Mucosa of descending colon (tissue), 3 donors: ENCODE measurements around the gene IQCN. TPM values are rescaled to one million over a fixed set of nuclear protein-coding genes. Genes with fewer than 3 reads are reported as not detected.

Experiments used
- ATAC-seq: fragments of 200-7000 bp; cut with Tn5 transposase; one replicate; pipeline ENCODE4 v1.9.1; 2020; ENCODE audit warnings: mild to moderate bottlenecking, moderate library complexity
- DNase-seq, 3 donors: peaks; one replicate each; pipeline ENCODE4 v3.0.0-alpha.2; 2020
- H3K36me3 ChIP-seq: fragments of 200-600 bp; one replicate; pipeline ENCODE4 v1.8.0; 2021; ENCODE audit warnings: low read depth, mild to moderate bottlenecking
- H3K4me1 ChIP-seq: fragments of 200-600 bp; one replicate; pipeline ENCODE4 v1.8.0; 2021; ENCODE audit warnings: low read depth, mild to moderate bottlenecking
- H3K4me3 ChIP-seq: fragments of 200-600 bp; one replicate; pipeline ENCODE4 v1.8.0; 2021; ENCODE audit warnings: mild to moderate bottlenecking
- H3K9me3 ChIP-seq: fragments of 200-600 bp; one replicate; pipeline ENCODE4 v1.8.0; 2021; ENCODE audit warnings: mild to moderate bottlenecking
- CTCF ChIP-seq: fragments of 200-600 bp; IDR thresholded peaks from one replicate; pipeline ENCODE4 v1.8.0; 2022; ENCODE audit warnings: antibody characterized with exemption, mild to moderate bottlenecking
- intact Hi-C, 2 donors: fragments of 100-400 bp; cut with DNase I in 1 of 2; cut with micrococcal nuclease in 1 of 2; formaldehyde crosslinking; loops; one replicate each; pipeline versions ENCODE4 v1.11.0 to v1.11.1; 2022; cut with DNase I, micrococcal nuclease
- total RNA-seq, 3 donors: library from RNA; stranded (reverse); fragmentation: NEBNext Ultra II Directional in 2 of 3; extraction: Animal tissue kit (Norgen Biotek cat#: 25700) in 2 of 3; gene quantifications; one replicate each; pipeline versions ENCODE4 v1.2.1 to v1.2.4, GENCODE V29; 2021 to 2023
- donor health status: DM: no; HTN: no; CAD: no; lungs with moderate emphysema.
- donor health status: DM: no; HTN: no; CAD: no.
- donor health status: DM: no; HTN: yes; CAD: no.

IQCN gene
- total RNA-seq, 3 donors from 2014 or later, result 4.4 to 10.6 (median 8.0) TPM

GRCh38 chr19:18304208-18304457, 29.9 kb upstream of the IQCN start:
- no peaks in the 10 kb centered on the region for H3K9me3 ChIP-seq
- ATAC-seq, result no peak
- H3K36me3 ChIP-seq, result no peaks in the 10 kb centered on the region
- peak in 1 of 3 donors; percentile 57 for DNase-seq
- no peak overlapping the region for H3K4me3 ChIP-seq
- TF ChIP-seq CTCF, result no peak
- intact Hi-C loops, result no loop called here
- H3K4me1 ChIP-seq, result peaks cover 27% of the 10 kb centered on the region

- peaks cover 25% of the 10 kb centered on the region for H3K4me1 ChIP-seq
- no peak for ATAC-seq
- no peak for DNase-seq
- no peaks in the 10 kb centered on the region for H3K9me3 ChIP-seq
- TF ChIP-seq CTCF, result no peak
- intact Hi-C loops, result no loop called here
- no peaks in the 10 kb centered on the region for H3K36me3 ChIP-seq
- H3K4me3 ChIP-seq, result no peak overlapping the region
These were observed 27.5 kb upstream of the IQCN start for GRCh38 chr19:18301718-18302111.

- no peaks in the 10 kb centered on the region for H3K36me3 ChIP-seq
- peak; percentile 68 to 86 (median 77) for DNase-seq
- no peak overlapping the region for H3K4me3 ChIP-seq
- ATAC-seq, result peak; percentile 81
- intact Hi-C loops, result no loop called here
- peaks cover 20% of the 10 kb centered on the region for H3K4me1 ChIP-seq
- TF ChIP-seq CTCF, result no peak
- H3K9me3 ChIP-seq, result no peaks in the 10 kb centered on the region
These were observed 26.9 kb upstream of the IQCN start for GRCh38 chr19:18300930-18301717.

GRCh38 chr19:18299654-18300053, 25.4 kb upstream of the IQCN start:
- intact Hi-C loops, result no loop called here
- no peak for DNase-seq
- H3K9me3 ChIP-seq, result no peaks in the 10 kb centered on the region
- no peak for ATAC-seq
- no peak overlapping the region for H3K4me3 ChIP-seq
- H3K36me3 ChIP-seq, result no peaks in the 10 kb centered on the region
- H3K4me1 ChIP-seq, result peaks cover 8% of the 10 kb centered on the region
- no peak for TF ChIP-seq CTCF

- Histone ChIP-seq H3K36me3 (no peaks in the 10 kb centered on the region), H3K4me3 (no peak overlapping the region), H3K9me3 (no peaks in the 10 kb centered on the region), H3K4me1 (peaks cover 8% of the 10 kb centered on the region)
- DNase-seq (no peak), ATAC-seq (no peak)
- intact Hi-C loops, result no loop called here
- no peak for TF ChIP-seq CTCF
These were observed 24.3 kb upstream of the IQCN start for GRCh38 chr19:18298601-18299000.

- Histone ChIP-seq H3K4me3 (no peak overlapping the region), H3K4me1 (peaks cover 14% of the 10 kb centered on the region), H3K36me3 (no peaks in the 10 kb centered on the region), H3K9me3 (no peaks in the 10 kb centered on the region)
- no peak for DNase-seq
- ATAC-seq, result no peak
- intact Hi-C loops, result no loop called here
- no peak for TF ChIP-seq CTCF
These were observed 23.1 kb upstream of the IQCN start for GRCh38 chr19:18297308-18297707.
